ENCODE measurements around the gene LRRC7. TPM values are rescaled to one million over a fixed set of nuclear protein-coding genes. Genes with fewer than 3 reads are reported as not detected.

Gene LRRC7
- total RNA-seq, 1 donor from 2014 or later: not detected

DNA sequence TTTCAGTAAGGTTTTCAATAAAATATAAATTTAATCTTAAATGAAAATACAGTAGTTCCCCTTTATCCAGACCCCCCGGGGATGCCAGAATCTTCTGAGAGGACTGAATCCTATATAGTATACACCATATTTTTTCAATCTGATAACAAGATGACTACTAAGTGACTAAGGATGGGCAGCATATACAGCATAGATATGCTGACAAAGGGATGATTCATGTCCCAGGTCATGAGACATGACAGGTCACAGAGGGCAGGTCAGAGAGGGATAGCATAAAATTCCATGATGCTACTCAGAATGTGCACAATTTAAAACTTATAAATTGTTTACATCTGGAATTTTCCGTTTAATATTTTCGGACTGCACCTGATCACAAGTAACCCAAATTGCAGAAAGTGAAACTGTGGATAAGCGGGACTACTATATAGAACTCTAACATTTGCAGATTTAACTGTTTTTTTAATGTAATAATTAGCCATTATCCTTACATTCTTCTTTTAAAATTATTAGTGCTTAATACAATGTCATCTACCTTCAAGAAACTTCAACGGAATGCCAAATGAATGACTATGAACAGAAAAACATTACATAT is 588.9 kb downstream of the LRRC7 start:
- Mint-ChIP-seq H3K9me3 (ENCODE audit: unreplicated experiment) (no peaks in the 10 kb centered on the region), H3K36me3 (ENCODE audit: low read depth, unreplicated experiment) (peaks cover 3% of the 10 kb centered on the region), H3K27ac (ENCODE audit: unreplicated experiment) (no peak overlapping the region), H3K4me3 (ENCODE audit: unreplicated experiment) (no peak overlapping the region), H3K27me3 (ENCODE audit: unreplicated experiment) (peaks cover 2% of the 10 kb centered on the region), H3K4me1 (ENCODE audit: unreplicated experiment) (no peaks in the 10 kb centered on the region)
- no peak for DNase-seq (ENCODE audit: low spot score)
- TF ChIP-seq, protein P1, sequence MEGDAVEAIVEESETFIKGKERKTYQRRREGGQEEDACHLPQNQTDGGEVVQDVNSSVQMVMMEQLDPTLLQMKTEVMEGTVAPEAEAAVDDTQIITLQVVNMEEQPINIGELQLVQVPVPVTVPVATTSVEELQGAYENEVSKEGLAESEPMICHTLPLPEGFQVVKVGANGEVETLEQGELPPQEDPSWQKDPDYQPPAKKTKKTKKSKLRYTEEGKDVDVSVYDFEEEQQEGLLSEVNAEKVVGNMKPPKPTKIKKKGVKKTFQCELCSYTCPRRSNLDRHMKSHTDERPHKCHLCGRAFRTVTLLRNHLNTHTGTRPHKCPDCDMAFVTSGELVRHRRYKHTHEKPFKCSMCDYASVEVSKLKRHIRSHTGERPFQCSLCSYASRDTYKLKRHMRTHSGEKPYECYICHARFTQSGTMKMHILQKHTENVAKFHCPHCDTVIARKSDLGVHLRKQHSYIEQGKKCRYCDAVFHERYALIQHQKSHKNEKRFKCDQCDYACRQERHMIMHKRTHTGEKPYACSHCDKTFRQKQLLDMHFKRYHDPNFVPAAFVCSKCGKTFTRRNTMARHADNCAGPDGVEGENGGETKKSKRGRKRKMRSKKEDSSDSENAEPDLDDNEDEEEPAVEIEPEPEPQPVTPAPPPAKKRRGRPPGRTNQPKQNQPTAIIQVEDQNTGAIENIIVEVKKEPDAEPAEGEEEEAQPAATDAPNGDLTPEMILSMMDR (IDR thresholded peaks at IDR 0.05; ENCODE audit: unreplicated experiment): no peak

DNA sequence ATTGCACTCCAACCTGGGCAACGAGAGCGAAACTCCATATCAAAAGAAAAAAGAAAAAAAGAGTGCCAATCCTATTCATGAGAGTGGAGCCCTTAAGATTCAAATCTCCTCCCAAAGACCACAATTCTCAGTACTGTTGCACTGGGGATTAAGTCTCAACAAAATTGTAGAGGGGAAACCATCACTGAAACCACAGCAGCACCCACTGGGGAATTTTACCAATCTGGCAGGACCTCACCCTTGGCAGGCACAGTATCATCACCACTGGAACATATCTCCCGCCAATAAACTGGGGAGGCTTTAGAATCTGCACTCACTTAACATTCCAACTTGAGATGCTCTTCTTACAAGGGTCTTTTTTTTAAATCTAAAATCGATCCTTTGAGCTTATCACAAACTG is 596.6 kb downstream of the LRRC7 start:
- Mint-ChIP-seq H3K4me1 (ENCODE audit: unreplicated experiment) (peaks cover 21% of the 10 kb centered on the region), H3K27me3 (ENCODE audit: unreplicated experiment) (peaks cover 6% of the 10 kb centered on the region), H3K27ac (ENCODE audit: unreplicated experiment) (no peak overlapping the region), H3K4me3 (ENCODE audit: unreplicated experiment) (no peak overlapping the region), H3K36me3 (ENCODE audit: low read depth, unreplicated experiment) (peaks cover 12% of the 10 kb centered on the region), H3K9me3 (ENCODE audit: unreplicated experiment) (no peaks in the 10 kb centered on the region)
- TF ChIP-seq, protein P1 (IDR thresholded peaks at IDR 0.05; ENCODE audit: unreplicated experiment): no peak
- DNase-seq (ENCODE audit: low spot score): no peak

DNA sequence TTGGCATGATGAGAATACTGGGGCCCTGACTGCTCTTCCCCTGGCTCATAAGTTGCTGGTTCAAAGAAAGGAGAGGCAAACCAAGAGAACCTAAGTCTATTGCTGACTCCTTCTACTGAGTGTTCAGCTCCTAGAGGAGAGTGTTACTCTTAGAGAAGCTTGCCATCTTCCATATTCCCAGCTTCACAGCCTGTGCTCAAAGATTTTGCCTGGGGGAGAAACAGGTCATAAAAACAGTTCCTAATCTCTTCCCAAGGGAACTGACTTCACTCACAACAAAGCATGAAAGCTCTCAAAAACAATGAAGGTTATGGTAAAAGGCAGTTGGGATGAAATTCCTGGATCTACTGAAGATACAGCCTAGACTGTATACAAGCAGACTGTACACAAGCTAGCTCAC is 600.6 kb downstream of the LRRC7 start:
- TF ChIP-seq, protein P1 (IDR thresholded peaks at IDR 0.05; ENCODE audit: unreplicated experiment): no peak
- DNase-seq (ENCODE audit: low spot score): no peak
- H3K27me3 Mint-ChIP-seq (ENCODE audit: unreplicated experiment): peaks cover 7% of the 10 kb centered on the region
- H3K27ac Mint-ChIP-seq (ENCODE audit: unreplicated experiment): peak overlapping the region; percentile 91
- H3K36me3 Mint-ChIP-seq (ENCODE audit: low read depth, unreplicated experiment): peaks cover 13% of the 10 kb centered on the region
- no peaks in the 10 kb centered on the region for H3K9me3 Mint-ChIP-seq (ENCODE audit: unreplicated experiment)
- H3K4me1 Mint-ChIP-seq (ENCODE audit: unreplicated experiment): peaks cover 25% of the 10 kb centered on the region
- no peak overlapping the region for H3K4me3 Mint-ChIP-seq (ENCODE audit: unreplicated experiment)

DNA sequence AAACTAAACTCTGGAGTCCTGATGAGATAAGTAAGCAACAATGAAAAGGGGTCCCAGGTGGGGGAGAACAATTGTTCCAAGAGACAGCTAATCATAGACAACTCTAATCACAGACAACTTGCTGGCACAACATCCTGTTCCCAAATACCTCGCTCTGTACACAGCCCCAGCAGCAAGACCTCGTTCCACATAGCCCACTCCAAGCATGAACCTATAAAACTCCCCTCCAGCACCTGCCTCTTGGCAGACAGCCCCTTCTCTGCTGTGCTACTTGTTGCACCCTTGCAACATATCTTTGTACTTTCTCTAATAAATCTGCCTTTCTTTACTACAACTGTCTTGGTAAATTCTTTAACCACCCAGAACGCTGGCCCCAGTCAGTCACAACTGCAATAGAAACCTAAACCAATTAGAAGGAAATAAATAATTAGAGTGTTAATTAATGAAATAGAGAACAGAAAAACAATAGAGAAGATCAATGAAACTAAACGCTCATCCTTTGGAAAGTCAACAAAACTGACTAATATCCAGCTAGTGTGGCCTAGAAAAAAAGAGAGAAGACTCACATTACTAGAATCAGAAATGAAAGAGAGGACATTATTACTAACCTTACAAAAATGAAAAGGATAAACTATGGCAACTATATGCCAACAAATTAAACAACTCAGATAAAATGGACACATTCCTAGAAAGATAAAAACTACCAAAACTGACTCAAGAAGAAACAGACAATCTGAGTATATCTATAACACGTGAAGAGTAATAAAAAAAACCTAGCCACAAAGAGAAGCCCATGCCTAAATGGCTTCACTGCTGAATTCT is 601.5 kb downstream of the LRRC7 start:
- Mint-ChIP-seq H3K4me1 (ENCODE audit: unreplicated experiment) (peaks cover 25% of the 10 kb centered on the region), H3K9me3 (ENCODE audit: unreplicated experiment) (no peaks in the 10 kb centered on the region), H3K36me3 (ENCODE audit: low read depth, unreplicated experiment) (peaks cover 10% of the 10 kb centered on the region), H3K27ac (ENCODE audit: unreplicated experiment) (peak overlapping the region; percentile 91), H3K4me3 (ENCODE audit: unreplicated experiment) (peak overlapping the region; percentile 59), H3K27me3 (ENCODE audit: unreplicated experiment) (peaks cover 7% of the 10 kb centered on the region)
- TF ChIP-seq, protein P1 (IDR thresholded peaks at IDR 0.05; ENCODE audit: unreplicated experiment): no peak
- DNase-seq (ENCODE audit: low spot score): no peak

DNA sequence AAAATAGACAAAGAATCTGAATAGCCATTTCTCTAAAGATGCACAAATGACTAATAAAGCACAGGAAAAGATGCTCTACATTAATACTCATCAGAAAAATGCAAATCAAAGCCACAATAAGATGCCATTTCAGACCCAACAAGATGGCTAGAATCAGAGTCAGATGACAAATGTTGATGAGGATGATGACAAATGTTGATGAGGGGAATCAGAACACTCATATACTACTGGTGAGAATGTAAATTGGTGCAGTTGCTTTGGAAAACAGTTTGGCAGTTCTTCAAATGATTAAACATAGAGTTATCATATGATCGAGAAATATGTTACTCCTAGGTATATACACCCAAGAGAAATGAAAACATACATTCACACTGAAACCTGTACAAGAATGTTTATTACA is 603.8 kb downstream of the LRRC7 start:
- Mint-ChIP-seq H3K4me1 (ENCODE audit: unreplicated experiment) (peaks cover 25% of the 10 kb centered on the region), H3K36me3 (ENCODE audit: low read depth, unreplicated experiment) (peaks cover 10% of the 10 kb centered on the region), H3K4me3 (ENCODE audit: unreplicated experiment) (no peak overlapping the region), H3K9me3 (ENCODE audit: unreplicated experiment) (no peaks in the 10 kb centered on the region), H3K27ac (ENCODE audit: unreplicated experiment) (no peak overlapping the region), H3K27me3 (ENCODE audit: unreplicated experiment) (peaks cover 7% of the 10 kb centered on the region)
- TF ChIP-seq, protein P1 (IDR thresholded peaks at IDR 0.05; ENCODE audit: unreplicated experiment): no peak
- DNase-seq (ENCODE audit: low spot score): no peak

Data from endothelial cell (in vitro differentiated cells).